Choroid plexus epithelial cell (primary cell): ENCODE measurements around the gene PUS3.

Source experiments
- DNase-seq: peaks from one replicate; pipeline ENCODE4 v3.0.0-alpha.2; 2010; ENCODE audit warnings: low read depth
- H3K4me3 ChIP-seq: 2 replicates; pipeline ENCODE4 v1.5.1; 2011; ENCODE audit warnings: low read depth, mild to moderate bottlenecking, control low read depth, low read length, moderate library complexity
- CTCF ChIP-seq: conservative IDR thresholded peaks from 2 replicates; pipeline ENCODE4 v1.5.1; 2011; ENCODE audit warnings: low read depth, mild to moderate bottlenecking, control low read depth, inconsistent platforms, low read length, moderate library complexity

PUS3 gene

GRCh38 chr11:125902277-125902926 is 604 bp downstream of the PUS3 start:
- peak overlapping the region; percentile 76 for H3K4me3 ChIP-seq
- no peak for TF ChIP-seq CTCF
- DNase-seq: no peak

- no peak for DNase-seq
- H3K4me3 ChIP-seq: no peak overlapping the region
Measured at GRCh38 chr11:125901872-125902271, 1.1 kb downstream of the PUS3 start.

GRCh38 chr11:125892994-125893393 is 10.0 kb downstream of the PUS3 start:
- H3K4me3 ChIP-seq: no peak overlapping the region
- DNase-seq: no peak
- no peak for TF ChIP-seq CTCF

More at GRCh38 chr11:125901872-125902271, 1.1 kb downstream of the PUS3 start:
- TF ChIP-seq CTCF: no peak

- H3K4me3 ChIP-seq: no peak overlapping the region
- DNase-seq: no peak
- TF ChIP-seq CTCF: no peak
Measured at GRCh38 chr11:125892071-125892470, 10.9 kb downstream of the PUS3 start.

GRCh38 chr11:125890447-125891100 is 12.4 kb downstream of the PUS3 start:
- no peak overlapping the region for H3K4me3 ChIP-seq
- no peak for DNase-seq
- TF ChIP-seq CTCF: no peak

GRCh38 chr11:125887373-125888324 is 15.4 kb downstream of the PUS3 start, which contains the start of gene HYLS1:
HYLS1 (plus strand) TSS chr11:125887668; CDS start chr11:125899369, 11,701 bp downstream.
- DNase-seq: peak; percentile 99
- TF ChIP-seq CTCF: peak; percentile 31
- peak within 1 kb of the TSS; percentile 98 for H3K4me3 ChIP-seq
